Left lung (tissue), 10 donors: ENCODE results near the gene SPINK4. TPM values are rescaled to one million over a fixed set of nuclear protein-coding genes. Genes with fewer than 3 reads are reported as not detected.

Experiments used
- ATAC-seq: fragments of 200-7000 bp; cut with Tn5 transposase; one replicate; pipeline ENCODE4 v1.9.1; 2020; ENCODE audit warnings: moderate library complexity
- DNase-seq, 4 donors: peaks; one replicate each; pipeline ENCODE4 v3.0.0-alpha.2; 2013 to 2020
- H3K27ac ChIP-seq, 2 donors: fragments of 200-600 bp; sonication (generic) in 1 of 2; one replicate each; pipeline versions ENCODE4 v1.5.0 to v1.8.0; 2020 to 2021
- H3K27me3 ChIP-seq, 2 donors: fragments of 200-600 bp; sonication (generic) in 1 of 2; one replicate each; pipeline versions ENCODE4 v1.5.0 to v1.8.0; 2020 to 2021
- H3K36me3 ChIP-seq, 2 donors: fragments of 200-600 bp; sonication (generic) in 1 of 2; one replicate each; pipeline versions ENCODE4 v1.5.0 to v1.8.0; 2020 to 2021
- H3K4me1 ChIP-seq, 2 donors: fragments of 200-600 bp; one replicate each; pipeline ENCODE4 v1.8.0; 2021
- H3K4me3 ChIP-seq, 2 donors: fragments of 200-600 bp; sonication (generic) in 1 of 2; one replicate each; pipeline versions ENCODE4 v1.5.0 to v1.8.0; 2020 to 2021; ENCODE audit warnings: mild to moderate bottlenecking in 1 of 2
- H3K9me3 ChIP-seq, 2 donors: fragments of 200-600 bp; sonication (generic) in 1 of 2; one replicate each; pipeline versions ENCODE4 v1.5.0 to v1.8.0; 2020 to 2021
- intact Hi-C, 2 donors: fragments of 100-400 bp; cut with DNase I; formaldehyde crosslinking; loops; one replicate each; pipeline versions ENCODE4 v1.11.2 to v1.14.2; 2022
- polyA plus RNA-seq, 6 donors: library from polyadenylated mRNA; unstranded; fragments of 120-200 nt; gene quantifications; one replicate each; pipeline ENCODE4 v1.2.1, GENCODE V29; 2013; ENCODE audit not compliant: insufficient read length in 6 of 6
- total RNA-seq, 2 donors: library from RNA; stranded (reverse); fragmentation: NEBNext Ultra II Directional; extraction: Animal tissue kit (Norgen Biotek cat#: 25700); gene quantifications; one replicate each; pipeline ENCODE4 v1.2.1, GENCODE V29; 2021
- TF ChIP-seq, protein P1 (sequence below), 2 donors: fragments of 200-600 bp; sonication (generic) in 1 of 2; IDR thresholded peaks; one replicate each; pipeline versions ENCODE4 v1.5.0 to v1.8.0; 2021; ENCODE audit warnings: antibody characterized with exemption in 2 of 2
- donor health status: DM: no; HTN: yes; CAD: no.
- donor health status: DM: no; HTN: no; CAD: no.

SPINK4 gene
- total and polyA plus RNA-seq, 8 donors = not detected

DNA sequence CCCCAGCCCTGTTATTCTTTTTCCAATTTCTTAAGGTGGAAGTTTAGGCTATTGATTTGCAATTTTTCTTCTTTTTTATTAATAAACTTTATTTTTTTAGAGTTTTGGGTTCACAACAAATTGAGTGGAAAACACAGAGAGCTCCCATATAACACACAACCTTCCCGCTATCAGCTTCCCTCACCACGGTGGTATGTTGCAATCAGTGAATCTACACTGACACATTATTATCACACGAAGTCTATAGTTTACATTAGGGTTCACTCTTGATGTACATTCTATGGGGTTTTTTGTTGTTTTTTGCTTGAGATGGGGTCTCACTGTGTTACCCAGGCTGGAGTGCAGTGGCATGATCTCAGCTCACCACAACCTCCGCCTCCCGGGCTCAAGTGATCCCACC lies 45.5 kb downstream of the SPINK4 start:
- ATAC-seq = no peak
- TF ChIP-seq, protein P1, sequence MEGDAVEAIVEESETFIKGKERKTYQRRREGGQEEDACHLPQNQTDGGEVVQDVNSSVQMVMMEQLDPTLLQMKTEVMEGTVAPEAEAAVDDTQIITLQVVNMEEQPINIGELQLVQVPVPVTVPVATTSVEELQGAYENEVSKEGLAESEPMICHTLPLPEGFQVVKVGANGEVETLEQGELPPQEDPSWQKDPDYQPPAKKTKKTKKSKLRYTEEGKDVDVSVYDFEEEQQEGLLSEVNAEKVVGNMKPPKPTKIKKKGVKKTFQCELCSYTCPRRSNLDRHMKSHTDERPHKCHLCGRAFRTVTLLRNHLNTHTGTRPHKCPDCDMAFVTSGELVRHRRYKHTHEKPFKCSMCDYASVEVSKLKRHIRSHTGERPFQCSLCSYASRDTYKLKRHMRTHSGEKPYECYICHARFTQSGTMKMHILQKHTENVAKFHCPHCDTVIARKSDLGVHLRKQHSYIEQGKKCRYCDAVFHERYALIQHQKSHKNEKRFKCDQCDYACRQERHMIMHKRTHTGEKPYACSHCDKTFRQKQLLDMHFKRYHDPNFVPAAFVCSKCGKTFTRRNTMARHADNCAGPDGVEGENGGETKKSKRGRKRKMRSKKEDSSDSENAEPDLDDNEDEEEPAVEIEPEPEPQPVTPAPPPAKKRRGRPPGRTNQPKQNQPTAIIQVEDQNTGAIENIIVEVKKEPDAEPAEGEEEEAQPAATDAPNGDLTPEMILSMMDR (IDR thresholded peaks at IDR 0.05) = no peak
- intact Hi-C loops = no loop called here
- Histone ChIP-seq H3K4me1 (peaks cover 0 to 21% of the 10 kb centered on the region in 2 donors), H3K27ac (no peak overlapping the region), H3K36me3 (peaks cover 0 to 27% of the 10 kb centered on the region in 2 donors), H3K4me3 (no peak overlapping the region), H3K9me3 (no peaks in the 10 kb centered on the region), H3K27me3 (no peaks in the 10 kb centered on the region)
- DNase-seq = no peak

DNA sequence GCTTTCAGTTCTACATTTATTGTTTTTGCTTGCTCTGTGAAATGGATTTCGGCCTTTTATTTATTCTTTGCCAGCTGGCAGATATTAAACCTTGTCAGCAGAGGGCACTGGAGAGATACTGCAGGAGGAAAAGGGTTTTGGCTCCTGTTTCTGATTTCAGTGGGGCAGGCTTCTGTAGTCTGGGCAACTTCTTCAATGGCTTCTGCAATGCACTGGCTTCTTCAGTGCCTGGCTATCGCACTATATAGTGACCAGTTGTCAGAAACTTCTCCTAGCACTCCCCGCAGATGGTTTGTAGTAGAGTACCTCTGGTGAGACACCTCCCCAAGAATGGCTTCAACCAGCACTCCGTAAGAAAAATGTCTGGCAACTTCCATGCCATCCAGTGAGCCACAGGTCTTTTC lies 47.1 kb downstream of the SPINK4 start:
- TF ChIP-seq, protein P1 (IDR thresholded peaks at IDR 0.05) = peak; percentile 41 to 66
- Histone ChIP-seq H3K27ac (peak overlapping the region in 1 of 2 donors; percentile 16), H3K36me3 (peaks cover 0 to 12% of the 10 kb centered on the region in 2 donors), H3K4me1 (peaks cover 0 to 32% of the 10 kb centered on the region in 2 donors), H3K27me3 (no peaks in the 10 kb centered on the region), H3K4me3 (no peak overlapping the region), H3K9me3 (no peaks in the 10 kb centered on the region)
- DNase-seq = peak in 1 of 4 donors; percentile 65
- peak; percentile 24 for ATAC-seq
- intact Hi-C loops = no loop called here

DNA sequence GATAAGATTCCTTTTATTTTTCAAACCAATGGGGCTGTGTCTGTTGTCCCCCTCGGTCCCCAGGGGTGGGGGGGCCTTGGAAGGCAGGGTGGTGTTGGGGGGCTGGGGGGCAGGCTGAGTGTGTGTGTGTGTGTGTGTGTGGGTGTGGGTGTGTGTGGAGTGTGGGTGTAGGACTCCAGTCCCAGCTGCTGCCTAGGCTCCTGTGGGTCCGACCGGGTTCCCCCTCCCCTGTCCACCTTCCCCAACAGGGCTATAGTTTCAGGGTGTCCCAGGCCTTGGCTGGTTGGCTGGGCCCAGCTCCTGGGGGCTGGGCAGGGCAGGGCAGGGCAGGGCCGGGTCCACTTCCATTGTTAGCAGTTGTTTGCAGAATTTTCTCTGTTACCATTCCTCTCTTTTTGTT lies 48.3 kb downstream of the SPINK4 start:
- intact Hi-C loops = no loop called here
- Histone ChIP-seq H3K4me1 (peaks cover 0 to 44% of the 10 kb centered on the region in 2 donors), H3K9me3 (no peaks in the 10 kb centered on the region), H3K27me3 (no peaks in the 10 kb centered on the region), H3K4me3 (no peak overlapping the region), H3K27ac (peak overlapping the region in 1 of 2 donors; percentile 100), H3K36me3 (peaks cover 0 to 13% of the 10 kb centered on the region in 2 donors)
- TF ChIP-seq, protein P1 (IDR thresholded peaks at IDR 0.05) = no peak
- DNase-seq (no peak), ATAC-seq (no peak)

DNA sequence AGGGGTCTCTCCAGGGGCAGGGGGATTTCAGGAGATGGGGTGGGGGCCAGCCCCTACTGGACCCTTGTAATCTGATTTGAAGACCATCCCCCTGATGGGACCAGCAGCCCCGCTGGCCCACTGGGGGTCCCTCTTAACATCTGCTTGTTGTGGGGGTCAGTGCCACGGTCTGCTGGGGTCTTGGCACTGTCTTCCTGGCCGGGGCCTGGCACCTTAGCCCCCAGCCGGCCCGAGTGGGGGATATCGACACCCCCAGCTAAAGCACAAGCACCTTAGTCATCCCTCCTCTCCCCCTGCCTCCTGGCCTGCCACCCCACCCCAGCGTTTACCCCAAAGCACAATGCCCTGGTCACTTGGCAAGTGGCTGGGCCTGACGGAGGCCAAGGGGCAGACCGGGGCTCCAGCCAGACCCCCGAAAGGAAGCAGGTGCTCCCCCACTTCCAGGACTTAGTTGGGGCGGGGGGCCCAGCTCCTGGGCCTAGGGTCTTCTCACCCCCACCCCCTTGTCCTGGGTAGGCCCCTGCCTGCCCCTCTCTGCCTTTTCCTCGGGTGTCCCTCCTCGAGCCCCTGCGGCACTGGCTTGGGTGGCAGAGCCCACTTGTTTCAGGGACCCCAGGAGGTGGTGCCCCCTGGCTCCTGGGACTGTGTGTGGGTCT lies 49.0 kb downstream of the SPINK4 start:
- DNase-seq = peak in 2 of 4 donors; percentile 35 to 78
- Histone ChIP-seq H3K27me3 (no peaks in the 10 kb centered on the region), H3K27ac (peak overlapping the region; percentile 99 to 100), H3K4me1 (peaks cover 0 to 51% of the 10 kb centered on the region in 2 donors), H3K9me3 (no peaks in the 10 kb centered on the region), H3K36me3 (peaks cover 0 to 17% of the 10 kb centered on the region in 2 donors), H3K4me3 (no peak overlapping the region)
- TF ChIP-seq, protein P1 (IDR thresholded peaks at IDR 0.05) = no peak
- intact Hi-C loops = no loop called here
- no peak for ATAC-seq

DNA sequence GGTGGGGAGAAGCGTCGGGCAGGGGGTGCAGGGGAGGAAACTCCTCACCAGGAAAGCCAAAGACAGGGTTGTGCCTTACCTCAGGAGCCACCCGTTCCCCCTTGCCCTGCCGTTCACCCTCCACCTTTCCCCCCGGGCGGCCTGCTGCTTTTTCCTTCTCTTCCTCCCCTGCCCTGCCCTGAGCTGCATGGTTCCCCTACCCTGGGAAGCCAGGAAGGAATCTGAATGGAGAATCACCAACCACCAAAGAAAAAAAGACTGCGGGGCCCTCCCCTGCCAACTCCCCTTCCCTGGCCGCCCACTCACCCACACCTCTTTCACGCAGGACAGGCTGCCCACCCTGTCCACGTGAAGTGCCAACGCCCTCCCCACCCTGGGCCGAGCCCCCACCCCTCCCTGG lies 49.5 kb downstream of the SPINK4 start:
- DNase-seq (peak in 1 of 4 donors; percentile 33), ATAC-seq (peak; percentile 2)
- intact Hi-C loops = no loop called here
- TF ChIP-seq, protein P1 (IDR thresholded peaks at IDR 0.05) = no peak
- Histone ChIP-seq H3K4me3 (peak overlapping the region; percentile 83 to 87), H3K27ac (peak overlapping the region; percentile 99 to 100), H3K9me3 (no peaks in the 10 kb centered on the region), H3K4me1 (peaks cover 0 to 51% of the 10 kb centered on the region in 2 donors), H3K27me3 (no peaks in the 10 kb centered on the region), H3K36me3 (peaks cover 0 to 16% of the 10 kb centered on the region in 2 donors)
